ENCODE results near the gene CHST10. TPM values are rescaled to one million over a fixed set of nuclear protein-coding genes. Genes with fewer than 3 reads are reported as not detected.

Gene CHST10
- total RNA-seq, 4 donors from 2014 or later: 0.95 to 6.6 (median 2.8) TPM

GRCh38 chr2:100412881-100413321 lies 4.6 kb downstream of the CHST10 start:
- no peak overlapping the region for H3K4me3 ChIP-seq
- no peaks in the 10 kb centered on the region for H3K9me3 ChIP-seq
- H3K36me3 ChIP-seq: no peaks in the 10 kb centered on the region
- no peak for DNase-seq
- no peak overlapping the region for H3K27ac ChIP-seq
- TF ChIP-seq CTCF (IDR thresholded peaks at IDR 0.05) (no peak), POLR2A (IDR thresholded peaks at IDR 0.05) (no peak)
- peaks cover 0 to 4% (median 2%) of the 10 kb centered on the region in 4 donors for H3K4me1 ChIP-seq
- no peaks in the 10 kb centered on the region for H3K27me3 ChIP-seq

DNA sequence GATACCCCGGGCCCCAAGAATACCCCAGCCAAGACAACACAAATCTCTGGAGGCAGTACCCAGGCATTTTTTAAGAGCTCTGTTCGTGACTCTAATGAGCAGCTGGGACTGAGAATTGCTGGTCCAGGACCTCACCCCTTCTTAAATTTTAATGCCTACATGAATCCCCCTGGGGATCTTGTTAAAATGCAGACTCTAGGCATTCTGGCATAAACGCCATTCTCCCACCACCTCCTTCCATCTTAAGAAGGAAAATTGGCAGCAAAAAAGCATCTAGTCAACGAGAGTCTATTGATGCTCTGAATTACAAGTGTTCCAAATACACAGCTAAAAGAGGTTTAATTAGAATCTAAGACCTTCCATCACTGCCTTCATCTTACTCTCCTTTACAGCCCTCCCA lies 5.0 kb downstream of the CHST10 start:
- TF ChIP-seq POLR2A (IDR thresholded peaks at IDR 0.05) (no peak), CTCF (IDR thresholded peaks at IDR 0.05) (no peak)
- peaks cover 0 to 4% (median 2%) of the 10 kb centered on the region in 4 donors for H3K4me1 ChIP-seq
- no peak for DNase-seq
- H3K4me3 ChIP-seq: no peak overlapping the region
- H3K27ac ChIP-seq: no peak overlapping the region
- no peaks in the 10 kb centered on the region for H3K9me3 ChIP-seq
- H3K36me3 ChIP-seq: no peaks in the 10 kb centered on the region
- H3K27me3 ChIP-seq: no peaks in the 10 kb centered on the region

DNA sequence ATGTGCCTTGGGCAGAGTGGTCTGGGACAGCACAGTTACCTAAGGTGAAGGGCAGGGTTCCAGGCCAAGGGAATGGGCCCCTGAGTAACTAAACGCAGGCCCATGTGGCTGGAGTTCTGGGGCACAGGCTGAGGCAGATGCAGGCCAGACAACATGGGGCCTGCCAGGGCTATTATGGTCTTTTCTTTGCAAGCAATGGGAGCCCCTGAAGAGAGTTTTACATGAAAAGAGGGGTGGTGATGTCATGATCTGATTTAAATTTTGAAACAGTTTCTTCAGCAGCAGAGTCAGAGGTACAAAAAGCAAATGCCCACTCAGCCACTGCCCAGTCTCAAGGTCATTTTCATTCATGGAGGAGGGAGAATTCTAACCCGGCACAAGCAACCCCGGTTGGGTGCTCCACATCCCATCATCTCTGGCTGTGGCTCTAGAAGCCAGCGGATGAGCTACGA lies 5.6 kb downstream of the CHST10 start:
- Histone ChIP-seq H3K9me3 (no peaks in the 10 kb centered on the region), H3K4me1 (peaks cover 0 to 4% (median 2%) of the 10 kb centered on the region in 4 donors), H3K4me3 (no peak overlapping the region), H3K27me3 (no peaks in the 10 kb centered on the region), H3K36me3 (no peaks in the 10 kb centered on the region), H3K27ac (no peak overlapping the region)
- TF ChIP-seq CTCF (IDR thresholded peaks at IDR 0.05) (no peak), POLR2A (IDR thresholded peaks at IDR 0.05) (no peak)
- no peak for DNase-seq

DNA sequence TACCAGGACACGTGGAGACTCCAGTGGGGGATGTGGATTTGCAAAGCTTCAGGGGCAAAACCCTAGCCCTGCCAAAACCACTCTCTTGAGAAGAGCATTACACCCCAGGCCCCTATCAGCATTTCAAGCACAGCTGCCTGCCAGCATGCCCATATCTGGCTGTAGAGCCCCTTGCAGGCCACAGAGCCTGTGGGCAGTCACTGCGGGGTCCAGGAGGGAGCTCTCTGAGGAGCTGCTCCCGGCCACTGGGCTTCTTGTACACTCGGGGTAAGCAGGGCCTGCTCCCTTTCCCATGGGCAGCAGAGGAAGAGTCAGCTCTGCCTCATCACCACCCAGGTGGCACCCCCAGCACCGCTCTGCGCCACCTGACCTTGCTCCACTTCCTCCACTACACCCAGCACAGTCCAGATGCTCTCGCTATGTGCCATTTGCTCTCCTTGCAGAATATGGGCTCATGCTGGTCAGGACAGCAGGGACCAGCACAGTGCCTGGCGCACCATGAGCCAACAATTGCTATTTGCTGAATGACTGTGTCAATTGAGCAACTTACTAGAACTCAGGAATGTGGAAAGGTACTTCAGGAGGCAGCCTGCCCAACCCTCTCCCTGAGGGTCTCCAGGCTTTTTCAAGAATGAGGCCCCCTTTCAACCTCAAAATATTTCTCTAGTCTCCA lies 7.4 kb downstream of the CHST10 start:
- Histone ChIP-seq H3K27me3 (no peaks in the 10 kb centered on the region), H3K36me3 (no peaks in the 10 kb centered on the region), H3K4me1 (no peaks in the 10 kb centered on the region), H3K9me3 (no peaks in the 10 kb centered on the region), H3K27ac (no peak overlapping the region), H3K4me3 (no peak overlapping the region)
- no peak for DNase-seq
- TF ChIP-seq CTCF (IDR thresholded peaks at IDR 0.05) (no peak), POLR2A (IDR thresholded peaks at IDR 0.05) (no peak)

GRCh38 chr2:100409461-100409860 lies 8.0 kb downstream of the CHST10 start:
- TF ChIP-seq POLR2A (IDR thresholded peaks at IDR 0.05): no peak
- no peak for TF ChIP-seq CTCF (IDR thresholded peaks at IDR 0.05)
- H3K27me3 ChIP-seq: no peaks in the 10 kb centered on the region
- H3K36me3 ChIP-seq: no peaks in the 10 kb centered on the region
- H3K27ac ChIP-seq: no peak overlapping the region
- no peaks in the 10 kb centered on the region for H3K9me3 ChIP-seq
- no peak overlapping the region for H3K4me3 ChIP-seq
- no peak for DNase-seq
- H3K4me1 ChIP-seq: no peaks in the 10 kb centered on the region
